Measurements from ENCODE around the gene FRRS1.

The FRRS1 gene

DNA sequence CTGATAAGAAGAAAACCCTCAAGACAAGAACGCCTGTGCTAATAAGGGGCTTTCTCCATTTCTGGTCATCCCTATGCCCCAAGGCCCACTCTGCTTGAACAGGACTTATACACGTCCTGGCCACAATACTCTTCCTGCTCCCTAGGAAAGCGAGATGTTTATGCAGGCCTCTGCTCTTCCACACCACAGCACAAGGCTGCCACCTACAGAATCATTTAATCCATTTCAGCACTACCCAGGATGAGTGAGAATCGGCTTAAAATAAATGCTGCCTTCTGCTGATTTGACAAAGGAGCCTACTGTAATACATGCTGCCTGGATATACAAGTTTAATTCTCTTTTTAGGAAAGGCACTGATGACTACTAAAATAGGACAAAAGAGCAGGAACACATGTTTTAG is 29.4 kb downstream of the FRRS1 start:
- Histone ChIP-seq H3K9me3 (ENCODE audit: control insufficient read depth, low read length) (no peaks in the 10 kb centered on the region), H2BK12ac (ENCODE audit: low read length in 2 of 2) (no peak overlapping the region), H3K18ac (ENCODE audit: low read depth in 1 of 2, low read length in 2 of 2) (peak overlapping the region in 1 of 2 experiments; percentile 66), H3K14ac (ENCODE audit: low read length in 2 of 2) (no peak overlapping the region), H3K36me3 (ENCODE audit: control insufficient read depth in 1 of 2, insufficient read depth in 2 of 2, low read depth in 1 of 2, low read length in 2 of 2) (peaks cover 0 to 10% of the 10 kb centered on the region in 2 experiments), H2BK120ac (ENCODE audit: low read depth, low read length) (no peak overlapping the region), H3K4me1 (ENCODE audit: control insufficient read depth, insufficient read depth, low read depth, low read length) (no peaks in the 10 kb centered on the region), H2BK5ac (ENCODE audit: low read depth, low read length, poor library complexity, severe bottlenecking) (no peak overlapping the region), H4K91ac (ENCODE audit: low read length) (no peak overlapping the region), H3K9ac (ENCODE audit: low read length) (no peak overlapping the region), H3K79me1 (replicated peaks; ENCODE audit: low read length, poor library complexity, severe bottlenecking) (no peaks in the 10 kb centered on the region), H3K4me3 (ENCODE audit: insufficient read depth in 1 of 2, low read depth in 1 of 2, low read length in 2 of 2) (no peak overlapping the region), H3K27me3 (ENCODE audit: control insufficient read depth in 1 of 2, insufficient read depth in 1 of 2, low read length in 2 of 2) (no peaks in the 10 kb centered on the region), H3K4me2 (ENCODE audit: low read length, poor library complexity, severe bottlenecking) (no peak overlapping the region), H3K27ac (ENCODE audit: low read length, poor library complexity, severe bottlenecking) (no peak overlapping the region), H3K23ac (ENCODE audit: low read length in 2 of 2) (no peak overlapping the region), H2AK5ac (ENCODE audit: low read length, severe bottlenecking) (no peak overlapping the region), H2AFZ (ENCODE audit: low read depth, low read length) (no peak overlapping the region), H4K8ac (ENCODE audit: low read length) (no peak overlapping the region), H2BK15ac (ENCODE audit: low read depth, poor library complexity, severe bottlenecking) (no peak overlapping the region), H3K4ac (ENCODE audit: low read depth in 1 of 2, low read length in 2 of 2) (no peak overlapping the region)
- WGBS = 13% methylated on average over 3 of the region's 4 CpGs
- DNase-seq = peak; percentile 75

DNA sequence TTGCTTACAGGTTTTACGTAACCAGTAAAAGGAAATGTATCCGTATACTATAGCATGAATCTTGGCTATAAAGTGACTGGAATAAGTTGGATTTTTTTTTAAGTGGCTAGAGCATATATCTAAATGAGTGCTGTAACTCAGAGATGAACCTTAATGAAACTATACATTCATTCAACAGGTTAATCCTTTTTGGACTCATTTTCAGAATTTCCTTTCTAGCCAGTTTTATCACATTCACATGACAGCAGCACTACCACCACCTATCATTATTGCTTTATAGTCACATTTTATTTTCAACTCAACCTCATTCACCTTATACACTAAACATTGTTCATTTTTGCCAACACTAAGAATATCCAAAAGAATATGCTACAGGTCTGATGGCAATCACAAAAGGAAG is 30.6 kb downstream of the FRRS1 start:
- Histone ChIP-seq H3K4me1 (ENCODE audit: control insufficient read depth, insufficient read depth, low read depth, low read length) (peaks cover 1% of the 10 kb centered on the region), H3K4ac (ENCODE audit: low read depth in 1 of 2, low read length in 2 of 2) (no peak overlapping the region), H2BK15ac (ENCODE audit: low read depth, poor library complexity, severe bottlenecking) (no peak overlapping the region), H2AK5ac (ENCODE audit: low read length, severe bottlenecking) (no peak overlapping the region), H4K91ac (ENCODE audit: low read length) (no peak overlapping the region), H3K27ac (ENCODE audit: low read length, poor library complexity, severe bottlenecking) (no peak overlapping the region), H3K9me3 (ENCODE audit: control insufficient read depth, low read length) (no peaks in the 10 kb centered on the region), H3K18ac (ENCODE audit: low read depth in 1 of 2, low read length in 2 of 2) (no peak overlapping the region), H2BK5ac (ENCODE audit: low read depth, low read length, poor library complexity, severe bottlenecking) (no peak overlapping the region), H2BK12ac (ENCODE audit: low read length in 2 of 2) (no peak overlapping the region), H3K4me2 (ENCODE audit: low read length, poor library complexity, severe bottlenecking) (no peak overlapping the region), H3K14ac (ENCODE audit: low read length in 2 of 2) (no peak overlapping the region), H3K9ac (ENCODE audit: low read length) (no peak overlapping the region), H3K36me3 (ENCODE audit: control insufficient read depth in 1 of 2, insufficient read depth in 2 of 2, low read depth in 1 of 2, low read length in 2 of 2) (peaks cover 0 to 6% of the 10 kb centered on the region in 2 experiments), H3K27me3 (ENCODE audit: control insufficient read depth in 1 of 2, insufficient read depth in 1 of 2, low read length in 2 of 2) (no peaks in the 10 kb centered on the region), H2AFZ (ENCODE audit: low read depth, low read length) (no peak overlapping the region), H3K23ac (ENCODE audit: low read length in 2 of 2) (no peak overlapping the region), H3K4me3 (ENCODE audit: insufficient read depth in 1 of 2, low read depth in 1 of 2, low read length in 2 of 2) (no peak overlapping the region), H2BK120ac (ENCODE audit: low read depth, low read length) (no peak overlapping the region), H4K8ac (ENCODE audit: low read length) (no peak overlapping the region), H3K79me1 (replicated peaks; ENCODE audit: low read length, poor library complexity, severe bottlenecking) (no peaks in the 10 kb centered on the region)
- WGBS = no CpG with 5 or more reads among the region's 2 CpGs
- no peak for DNase-seq

DNA sequence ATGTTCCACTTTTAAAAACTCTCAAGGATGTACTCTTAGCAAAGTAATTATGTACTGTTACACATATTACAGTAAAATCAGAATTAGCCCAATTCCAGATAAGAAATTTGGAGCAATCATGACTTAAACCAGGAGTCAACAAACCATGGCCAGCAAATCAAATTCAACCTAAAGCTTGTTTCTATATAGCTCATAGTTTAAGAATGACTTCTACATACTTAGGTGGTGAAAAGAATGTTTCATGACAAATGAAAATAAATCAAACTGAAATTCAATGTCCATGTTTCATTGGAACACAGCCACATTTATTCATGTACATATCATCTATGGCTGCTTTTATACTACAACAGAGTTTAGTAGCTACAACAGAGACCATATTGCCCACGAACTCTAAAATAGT is 35.1 kb downstream of the FRRS1 start:
- WGBS = no CpG with 5 or more reads among the region's 1 CpG
- no peak overlapping the region for H3K18ac ChIP-seq (ENCODE audit: low read depth in 1 of 2, low read length in 2 of 2)

DNA sequence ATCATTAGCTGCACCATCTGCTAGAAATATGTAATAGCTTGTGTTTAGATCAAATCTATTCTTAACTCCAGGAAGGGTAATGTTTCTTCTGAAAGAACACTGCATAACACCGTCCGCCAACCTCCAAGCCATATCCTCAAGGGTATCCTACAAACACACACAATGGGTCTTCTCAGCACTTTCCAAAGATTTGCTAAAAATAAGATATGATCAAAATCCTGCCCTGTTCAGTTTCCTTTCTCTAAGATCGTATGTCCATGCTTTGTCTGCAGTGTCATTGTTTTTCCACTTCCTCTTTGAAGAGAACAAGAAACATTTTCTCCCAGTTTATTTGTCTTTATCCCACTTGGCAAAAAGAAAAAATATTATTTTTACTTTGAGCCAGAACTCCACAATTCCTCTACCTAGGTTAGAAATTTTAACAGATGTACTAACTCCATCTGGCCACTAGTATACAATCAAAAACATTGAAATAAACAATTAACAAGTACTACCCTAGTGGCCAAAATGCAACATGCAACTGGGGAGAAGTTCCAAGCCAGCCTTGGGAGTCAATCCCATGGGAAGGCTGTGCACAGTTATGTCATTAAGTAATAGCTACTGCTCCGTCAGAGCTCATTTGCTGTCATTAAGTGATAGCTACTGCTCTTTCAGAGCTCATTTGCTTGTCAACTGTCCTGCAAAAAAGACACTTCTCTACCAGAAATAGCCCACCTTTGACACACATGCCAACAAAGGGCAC is 37.8 kb downstream of the FRRS1 start:
- H2BK5ac ChIP-seq (ENCODE audit: low read depth, low read length, poor library complexity, severe bottlenecking) = no peak overlapping the region
- no peak overlapping the region for H3K4ac ChIP-seq (ENCODE audit: low read depth in 1 of 2, low read length in 2 of 2)
- H3K36me3 ChIP-seq (ENCODE audit: control insufficient read depth in 1 of 2, insufficient read depth in 2 of 2, low read depth in 1 of 2, low read length in 2 of 2) = peaks cover 0 to 7% of the 10 kb centered on the region in 2 experiments

More for the DNA sequence above, 35.1 kb downstream of the FRRS1 start:
- Histone ChIP-seq H3K27ac (ENCODE audit: low read length, poor library complexity, severe bottlenecking) (no peak overlapping the region), H3K36me3 (ENCODE audit: control insufficient read depth in 1 of 2, insufficient read depth in 2 of 2, low read depth in 1 of 2, low read length in 2 of 2) (peaks cover 0 to 7% of the 10 kb centered on the region in 2 experiments), H2AFZ (ENCODE audit: low read depth, low read length) (no peak overlapping the region), H3K27me3 (ENCODE audit: control insufficient read depth in 1 of 2, insufficient read depth in 1 of 2, low read length in 2 of 2) (no peaks in the 10 kb centered on the region), H2BK12ac (ENCODE audit: low read length in 2 of 2) (no peak overlapping the region), H2BK120ac (ENCODE audit: low read depth, low read length) (no peak overlapping the region), H2AK5ac (ENCODE audit: low read length, severe bottlenecking) (no peak overlapping the region), H3K4me3 (ENCODE audit: insufficient read depth in 1 of 2, low read depth in 1 of 2, low read length in 2 of 2) (no peak overlapping the region), H4K91ac (ENCODE audit: low read length) (no peak overlapping the region), H3K79me1 (replicated peaks; ENCODE audit: low read length, poor library complexity, severe bottlenecking) (no peaks in the 10 kb centered on the region), H3K23ac (ENCODE audit: low read length in 2 of 2) (no peak overlapping the region), H3K9ac (ENCODE audit: low read length) (no peak overlapping the region), H4K8ac (ENCODE audit: low read length) (no peak overlapping the region), H2BK15ac (ENCODE audit: low read depth, poor library complexity, severe bottlenecking) (no peak overlapping the region), H2BK5ac (ENCODE audit: low read depth, low read length, poor library complexity, severe bottlenecking) (no peak overlapping the region), H3K4ac (ENCODE audit: low read depth in 1 of 2, low read length in 2 of 2) (no peak overlapping the region), H3K14ac (ENCODE audit: low read length in 2 of 2) (no peak overlapping the region), H3K4me2 (ENCODE audit: low read length, poor library complexity, severe bottlenecking) (no peak overlapping the region), H3K4me1 (ENCODE audit: control insufficient read depth, insufficient read depth, low read depth, low read length) (peaks cover 3% of the 10 kb centered on the region), H3K9me3 (ENCODE audit: control insufficient read depth, low read length) (no peaks in the 10 kb centered on the region)
- no peak for DNase-seq

More for the DNA sequence above, 37.8 kb downstream of the FRRS1 start:
- Histone ChIP-seq H3K4me3 (ENCODE audit: insufficient read depth in 1 of 2, low read depth in 1 of 2, low read length in 2 of 2) (no peak overlapping the region), H2BK12ac (ENCODE audit: low read length in 2 of 2) (no peak overlapping the region), H2BK15ac (ENCODE audit: low read depth, poor library complexity, severe bottlenecking) (no peak overlapping the region), H3K14ac (ENCODE audit: low read length in 2 of 2) (no peak overlapping the region), H4K91ac (ENCODE audit: low read length) (no peak overlapping the region), H3K9me3 (ENCODE audit: control insufficient read depth, low read length) (no peaks in the 10 kb centered on the region), H4K8ac (ENCODE audit: low read length) (no peak overlapping the region), H3K27ac (ENCODE audit: low read length, poor library complexity, severe bottlenecking) (no peak overlapping the region), H2BK120ac (ENCODE audit: low read depth, low read length) (no peak overlapping the region), H3K18ac (ENCODE audit: low read depth in 1 of 2, low read length in 2 of 2) (no peak overlapping the region), H2AK5ac (ENCODE audit: low read length, severe bottlenecking) (no peak overlapping the region), H3K27me3 (ENCODE audit: control insufficient read depth in 1 of 2, insufficient read depth in 1 of 2, low read length in 2 of 2) (no peaks in the 10 kb centered on the region), H3K4me2 (ENCODE audit: low read length, poor library complexity, severe bottlenecking) (no peak overlapping the region), H3K4me1 (ENCODE audit: control insufficient read depth, insufficient read depth, low read depth, low read length) (peaks cover 3% of the 10 kb centered on the region), H3K23ac (ENCODE audit: low read length in 2 of 2) (no peak overlapping the region), H3K79me1 (replicated peaks; ENCODE audit: low read length, poor library complexity, severe bottlenecking) (no peaks in the 10 kb centered on the region), H2AFZ (ENCODE audit: low read depth, low read length) (no peak overlapping the region), H3K9ac (ENCODE audit: low read length) (no peak overlapping the region)
- DNase-seq = peak; percentile 45
- 92% methylated on average over 4 of the region's 4 CpGs for WGBS

All from mesenchymal stem cell (in vitro differentiated cells and primary cell).